OCI-LY1 (cell line): ENCODE results near the gene PREX1.

Experiments
- H2AFZ ChIP-seq: fragments of 200-600 bp; sonication (generic), shearing (Covaris generic); 2 replicates; pipeline ENCODE4 v1.6.0; 2014; ENCODE audit warnings: antibody characterized with exemption, mild to moderate bottlenecking, low read length
- H3F3A ChIP-seq: fragments of 200-600 bp; sonication (generic), shearing (Covaris generic); 2 replicates; pipeline ENCODE4 v1.6.0; 2014; ENCODE audit warnings: mild to moderate bottlenecking, antibody characterized with exemption, low read length, moderate library complexity; ENCODE audit not compliant: insufficient read depth
- H3K27ac ChIP-seq: fragments of 200-600 bp; sonication (generic); 2 replicates; pipeline ENCODE4 v1.5.1; 2014; ENCODE audit warnings: low read length, mixed run types, mild to moderate bottlenecking, low read depth; ENCODE audit not compliant: poor library complexity, severe bottlenecking
- H3K27me3 ChIP-seq: fragments of 200-600 bp; sonication (generic); 2 replicates; pipeline ENCODE4 v1.6.0; 2014; ENCODE audit warnings: antibody characterized with exemption, mild to moderate bottlenecking, low read length, moderate library complexity; ENCODE audit not compliant: insufficient read depth
- H3K36me3 ChIP-seq: fragments of 200-600 bp; sonication (generic); 2 replicates; pipeline ENCODE4 v1.6.1; 2014; ENCODE audit warnings: mild to moderate bottlenecking, antibody characterized with exemption, low read length, moderate library complexity, mixed read lengths; ENCODE audit not compliant: insufficient read depth
- H3K4me1 ChIP-seq: fragments of 200-600 bp; sonication (generic); 2 replicates; pipeline ENCODE4 v1.5.1; 2014; ENCODE audit warnings: mild to moderate bottlenecking, low read length, moderate library complexity; ENCODE audit not compliant: insufficient read depth, severe bottlenecking
- H3K4me2 ChIP-seq: fragments of 200-600 bp; sonication (generic), shearing (Covaris generic); 2 replicates; pipeline ENCODE4 v1.6.1; 2014; ENCODE audit warnings: low read length
- H3K4me3 ChIP-seq: fragments of 200-600 bp; sonication (generic); 2 replicates; pipeline ENCODE4 v1.5.1; 2014; ENCODE audit warnings: low read length, low read depth, mild to moderate bottlenecking, mixed read lengths; ENCODE audit not compliant: poor library complexity, severe bottlenecking
- H3K79me2 ChIP-seq: fragments of 200-600 bp; shearing (Covaris generic); 2 replicates; pipeline ENCODE4 v1.6.1; 2016; ENCODE audit warnings: mixed run types, low read length, mixed read lengths; ENCODE audit not compliant: insufficient read depth
- H3K9ac ChIP-seq: fragments of 200-600 bp; sonication (generic), shearing (Covaris generic); 2 replicates; pipeline ENCODE4 v1.6.1; 2014; ENCODE audit warnings: mild to moderate bottlenecking, low read length, mixed read lengths
- H3K9me2 ChIP-seq: fragments of 200-600 bp; sonication (generic), shearing (Covaris generic); 2 replicates; pipeline ENCODE4 v1.6.1; 2014; ENCODE audit warnings: low read depth, mild to moderate bottlenecking, low read length, mixed read lengths
- H3K9me3 ChIP-seq: fragments of 200-600 bp; shearing (Covaris generic); 2 replicates; pipeline ENCODE4 v1.6.1; 2014; ENCODE audit warnings: low read length, mixed read lengths
- H4K20me1 ChIP-seq: fragments of 200-600 bp; sonication (generic), shearing (Covaris generic); 2 replicates; pipeline ENCODE4 v1.6.0; 2016; ENCODE audit warnings: mild to moderate bottlenecking, low read length; ENCODE audit not compliant: insufficient read depth
- CTCF ChIP-seq: fragments of 200-600 bp; sonication (generic), shearing (Covaris generic); IDR thresholded peaks from 2 replicates; pipeline ENCODE4 v1.5.1; 2017; ENCODE audit warnings: mild to moderate bottlenecking, antibody characterized with exemption, low read length, moderate library complexity, mixed read lengths
- EZH2 ChIP-seq: fragments of 200-600 bp; sonication (generic), shearing (Covaris generic); IDR thresholded peaks from 2 replicates; pipeline ENCODE4 v1.8.0; 2017; ENCODE audit warnings: borderline replicate concordance, mixed run types, mild to moderate bottlenecking, antibody characterized with exemption, low read length, moderate library complexity, mixed read lengths

The PREX1 gene

GRCh38 chr20:48635791-48636267 is 192.0 kb downstream of the PREX1 start:
- Histone ChIP-seq H3K4me3 (no peak overlapping the region), H3K27ac (no peak overlapping the region), H2AFZ (no peak overlapping the region), H3K79me2 (no peaks in the 10 kb centered on the region), H3F3A (no peaks in the 10 kb centered on the region), H3K4me1 (no peaks in the 10 kb centered on the region), H3K9ac (no peak overlapping the region), H3K4me2 (no peak overlapping the region), H3K27me3 (no peaks in the 10 kb centered on the region), H3K9me2 (no peaks in the 10 kb centered on the region), H4K20me1 (no peaks in the 10 kb centered on the region), H3K9me3 (no peaks in the 10 kb centered on the region), H3K36me3 (no peaks in the 10 kb centered on the region)
- peak; percentile 83 for TF ChIP-seq CTCF
- TF ChIP-seq EZH2 = no peak

GRCh38 chr20:48635361-48635760 is 192.4 kb downstream of the PREX1 start:
- no peak overlapping the region for H3K27ac ChIP-seq
- H3K4me2 ChIP-seq = no peak overlapping the region
- no peak overlapping the region for H3K4me3 ChIP-seq
- H4K20me1 ChIP-seq = no peaks in the 10 kb centered on the region
- H2AFZ ChIP-seq = no peak overlapping the region
- H3K9me3 ChIP-seq = no peaks in the 10 kb centered on the region
- no peak overlapping the region for H3K9ac ChIP-seq
- no peaks in the 10 kb centered on the region for H3K9me2 ChIP-seq
- H3F3A ChIP-seq = no peaks in the 10 kb centered on the region
- no peaks in the 10 kb centered on the region for H3K27me3 ChIP-seq
- TF ChIP-seq EZH2 (no peak), CTCF (no peak)
- no peaks in the 10 kb centered on the region for H3K36me3 ChIP-seq
- H3K4me1 ChIP-seq = no peaks in the 10 kb centered on the region
- H3K79me2 ChIP-seq = no peaks in the 10 kb centered on the region

- Histone ChIP-seq H2AFZ (no peak overlapping the region), H3K4me3 (no peak overlapping the region), H3K27ac (no peak overlapping the region), H3K4me1 (no peaks in the 10 kb centered on the region), H3K36me3 (no peaks in the 10 kb centered on the region), H3K9me2 (no peaks in the 10 kb centered on the region), H3F3A (no peaks in the 10 kb centered on the region), H3K79me2 (no peaks in the 10 kb centered on the region), H4K20me1 (no peaks in the 10 kb centered on the region), H3K27me3 (no peaks in the 10 kb centered on the region), H3K9me3 (no peaks in the 10 kb centered on the region), H3K9ac (no peak overlapping the region), H3K4me2 (no peak overlapping the region)
- TF ChIP-seq CTCF (no peak), EZH2 (no peak)
Observed at GRCh38 chr20:48634641-48635040, 193.2 kb downstream of the PREX1 start.
